GM20431 (cell line): ENCODE data around the gene VPS35L.
"Not testable (repeated sequence)": the region's sequence is repeated elsewhere in the genome, so short reads cannot be mapped to it uniquely, and the experiment has no call there.

Experiments
- in situ Hi-C: fragments of 300-500 bp; cut with MseI, MboI; formaldehyde crosslinking; loops from one replicate; pipeline ENCODE4 v1.15.0; 2020; ENCODE audit warnings: low sequenced_read_pairs; ENCODE audit not compliant: unreplicated experiment

The VPS35L gene

GRCh38 chr16:19625039-19625438 lies 69.5 kb downstream of the VPS35L start:
- in situ Hi-C loops = no loop called here

DNA sequence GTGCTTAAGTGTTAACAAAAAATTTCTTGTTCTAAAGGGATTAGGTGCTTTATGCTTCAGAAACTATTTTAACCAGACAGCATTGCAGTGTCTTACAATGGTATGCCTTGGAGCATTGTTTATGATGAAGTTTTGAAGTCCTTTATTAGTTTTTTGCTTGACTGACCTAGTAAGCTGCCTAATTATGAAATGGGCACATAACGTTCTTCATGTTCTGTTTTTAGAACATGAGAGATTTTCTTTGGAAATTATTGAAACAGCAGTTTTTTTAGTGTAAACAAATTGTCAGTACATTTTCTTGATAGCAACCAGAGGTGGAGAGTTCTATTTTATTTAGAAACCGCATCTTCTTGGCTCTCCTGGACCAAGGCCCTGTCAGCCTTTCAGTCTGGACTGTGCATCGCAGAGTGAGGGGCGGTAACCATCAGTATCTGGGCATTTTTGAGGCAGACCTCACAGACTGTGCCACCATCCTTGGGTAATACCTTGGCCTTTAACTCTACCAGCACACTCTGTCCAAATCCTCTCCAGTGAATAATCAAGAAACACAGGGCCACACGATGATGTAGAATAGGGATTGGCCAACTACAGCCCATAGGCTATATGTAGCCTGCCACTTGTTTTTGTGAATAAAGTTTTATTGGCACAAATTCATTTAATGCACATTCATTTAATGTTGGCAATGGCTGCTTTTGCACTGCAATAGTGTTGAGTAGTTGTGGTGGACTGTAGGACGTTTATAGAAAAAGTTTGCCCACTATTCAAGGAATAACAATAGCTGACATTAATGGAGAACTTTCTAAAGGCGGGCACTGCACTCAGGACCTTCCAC lies 81.1 kb downstream of the VPS35L start:
- in situ Hi-C loops = no loop called here

- in situ Hi-C loops = no loop called here
These were observed 84.5 kb downstream of the VPS35L start for GRCh38 chr16:19639986-19640421.

DNA sequence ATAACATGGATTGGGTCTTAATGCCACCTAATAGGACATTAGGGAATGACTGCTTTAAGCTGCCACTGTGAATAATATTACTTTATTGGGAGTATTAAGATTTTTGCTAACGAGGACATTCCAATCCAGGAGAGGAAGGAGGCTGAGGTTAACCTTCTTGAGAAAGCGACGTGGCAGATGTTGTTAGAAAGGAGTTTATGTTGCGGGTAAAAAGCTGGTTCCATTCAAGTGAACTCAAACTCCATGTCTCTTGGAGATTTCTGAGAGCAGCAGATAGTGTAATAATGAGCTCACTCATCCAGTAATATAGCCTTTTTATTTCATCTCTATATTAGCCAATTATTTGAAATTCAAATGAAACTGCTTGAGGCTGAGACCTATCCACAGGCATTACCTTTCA lies 87.0 kb downstream of the VPS35L start:
- in situ Hi-C loops = no loop called here

- in situ Hi-C loops = no loop called here
These were observed 89.4 kb downstream of the VPS35L start for GRCh38 chr16:19644877-19645276.

DNA sequence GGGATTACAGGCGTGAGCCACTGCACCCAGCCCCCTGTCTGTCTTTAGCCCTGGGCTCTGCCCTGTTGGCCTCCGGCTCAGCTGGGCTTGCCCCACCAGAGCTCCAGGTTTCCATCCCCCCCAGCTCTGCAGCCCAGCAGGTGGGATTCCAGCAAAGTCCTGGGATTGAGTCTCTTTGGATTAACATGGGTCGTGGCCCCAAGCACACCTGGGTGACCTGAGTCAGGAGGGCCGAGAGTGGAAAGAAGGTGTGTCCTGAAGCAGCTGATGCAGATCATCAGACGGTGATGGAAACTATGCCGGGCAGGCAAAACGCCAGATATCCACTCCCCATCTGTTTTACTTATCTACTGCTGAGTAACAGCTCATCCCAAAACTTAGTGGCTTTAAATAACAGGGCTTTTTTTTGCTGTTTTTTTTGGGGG lies 90.1 kb downstream of the VPS35L start:
- in situ Hi-C loops = no loop called here

GRCh38 chr16:19649980-19650379 lies 94.5 kb downstream of the VPS35L start:
- in situ Hi-C loops = no loop called here

DNA sequence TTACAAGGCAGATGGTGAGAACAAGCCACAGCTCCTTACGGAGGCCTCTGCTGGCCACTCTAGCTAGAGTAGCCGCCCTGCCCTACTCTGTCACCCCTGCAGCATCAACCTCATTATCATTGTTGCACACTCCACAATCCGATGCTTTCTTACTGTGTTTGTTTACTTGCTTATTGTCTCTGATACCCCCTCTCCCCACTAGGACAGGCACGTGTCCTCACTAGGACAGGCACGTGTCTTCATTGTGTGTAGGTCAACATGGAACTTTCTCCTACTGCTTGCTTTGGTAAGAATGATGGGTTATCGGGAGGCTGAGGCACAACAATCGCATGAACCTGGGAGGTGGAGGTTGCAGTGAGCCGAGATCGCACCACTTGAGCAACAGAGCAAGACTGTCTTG lies 98.6 kb downstream of the VPS35L start:
- in situ Hi-C loops = no loop called here

DNA sequence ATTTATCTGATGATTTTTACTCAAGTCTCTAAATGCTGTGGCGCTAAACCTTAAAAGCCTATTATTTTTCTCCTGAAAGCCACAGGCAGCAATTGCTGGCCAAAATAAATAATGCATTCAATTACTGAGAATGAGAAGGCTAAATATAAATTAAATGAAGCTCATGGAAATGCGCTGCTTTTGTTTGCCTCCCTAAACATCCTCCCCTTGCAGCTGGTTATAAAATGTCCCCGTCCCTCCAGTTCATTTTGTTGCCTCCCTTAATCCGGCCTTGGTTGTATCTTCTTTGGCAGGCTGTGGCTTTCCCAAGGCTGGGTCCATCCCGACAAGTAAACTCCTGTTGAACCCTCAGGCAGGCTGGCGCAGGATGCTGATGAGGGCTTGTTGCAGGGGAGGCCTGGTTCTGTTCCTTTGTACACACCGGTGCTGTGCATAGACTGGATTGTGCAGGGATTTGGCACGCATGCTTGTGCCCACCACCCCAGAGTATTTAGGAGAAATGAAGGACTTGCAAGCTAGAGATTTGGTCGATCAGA lies 99.8 kb downstream of the VPS35L start:
- in situ Hi-C loops = no loop called here

DNA sequence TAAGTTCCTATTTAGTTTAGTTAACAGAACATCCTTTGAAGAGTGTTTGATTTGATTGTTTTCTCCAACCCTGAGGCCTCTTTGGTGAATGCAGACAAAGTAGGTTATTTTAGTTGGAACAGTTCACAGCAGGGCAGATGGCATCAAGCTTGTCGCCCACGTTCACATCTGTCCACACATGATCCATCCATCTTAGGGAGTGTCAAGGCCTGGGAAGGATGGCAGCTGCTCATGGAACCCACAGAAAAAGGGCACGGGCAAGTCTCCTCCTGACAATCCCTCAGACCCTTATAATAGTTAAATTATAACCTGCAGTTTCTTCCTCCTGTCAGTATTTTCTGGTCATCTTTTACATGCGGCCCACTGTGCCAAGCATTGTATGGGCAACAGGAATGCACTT lies 102.3 kb downstream of the VPS35L start:
- in situ Hi-C loops = no loop called here

DNA sequence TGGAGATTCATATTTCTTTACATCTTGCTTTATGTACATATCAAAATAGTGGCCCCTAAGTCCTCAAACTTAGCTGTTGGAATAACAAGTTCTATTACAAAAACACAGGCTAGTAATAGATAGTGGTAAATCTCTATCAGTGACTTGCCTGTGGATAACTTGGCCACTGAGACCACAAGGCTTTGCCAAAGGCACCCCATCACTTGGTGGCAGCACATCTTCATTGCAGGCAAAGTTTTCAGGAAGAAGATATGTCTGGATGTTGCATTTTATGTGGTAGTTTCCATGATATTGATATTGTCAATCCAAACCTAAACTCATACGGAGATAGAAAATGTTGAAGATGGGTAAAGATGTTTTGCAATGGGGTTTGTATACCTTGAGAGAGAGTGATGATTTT lies 104.1 kb downstream of the VPS35L start:
- in situ Hi-C loops = no loop called here

DNA sequence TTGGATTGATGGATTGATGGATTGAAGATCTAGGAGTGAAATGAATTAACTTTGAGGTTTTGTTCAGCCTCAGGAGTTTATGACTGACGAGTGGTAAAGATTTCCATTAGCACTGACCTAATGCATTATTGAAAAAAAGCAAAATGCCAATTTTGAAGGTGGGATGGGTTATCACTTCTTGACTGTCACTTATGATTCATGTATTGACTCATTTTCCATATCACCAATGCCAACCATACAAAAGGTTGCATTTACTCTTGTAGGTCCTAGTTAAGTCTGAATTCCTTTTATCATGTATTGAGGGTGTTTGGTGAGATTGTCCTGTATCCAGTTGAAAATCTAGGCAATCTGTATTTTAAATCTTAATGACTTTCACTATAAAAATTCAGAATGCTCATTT lies 104.9 kb downstream of the VPS35L start:
- in situ Hi-C loops = no loop called here

DNA sequence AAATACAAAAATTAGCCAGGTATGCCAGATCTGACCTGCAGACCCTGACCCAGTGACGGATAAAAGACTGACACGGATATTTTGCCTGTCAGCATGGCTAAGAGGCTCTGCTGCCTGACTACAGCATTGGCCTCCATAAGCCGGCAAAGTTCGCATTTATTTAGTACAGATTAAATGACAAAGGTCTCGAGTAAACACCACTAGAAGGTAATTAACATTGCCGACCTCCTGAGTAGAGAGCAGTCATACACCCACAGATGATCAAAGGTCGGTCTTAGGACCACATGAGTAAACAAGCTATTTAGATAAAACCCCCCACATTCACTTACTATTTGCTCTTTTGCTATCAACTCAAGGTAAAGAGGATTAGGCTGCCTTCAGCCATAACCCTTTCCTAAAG lies 106.8 kb downstream of the VPS35L start:
- in situ Hi-C loops = no loop called here

DNA sequence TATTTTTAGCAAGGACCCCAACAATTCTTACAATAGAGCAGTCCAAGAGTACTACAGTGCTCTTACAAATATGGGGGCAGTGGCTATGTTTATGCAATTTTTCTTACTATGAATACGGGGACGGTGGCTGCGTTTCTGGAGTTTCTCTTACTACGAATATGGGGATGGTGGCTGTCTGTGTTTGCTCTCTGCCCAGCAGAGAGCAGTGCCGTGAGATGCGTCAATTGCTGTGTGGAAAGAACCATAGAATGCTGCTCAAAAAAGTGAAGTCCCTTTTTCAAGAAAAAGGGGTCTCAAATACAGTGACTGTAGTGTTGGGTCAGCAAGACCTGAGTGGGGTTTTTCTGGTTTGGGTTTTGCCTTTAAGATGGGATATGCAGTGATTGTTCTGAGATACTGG lies 108.7 kb downstream of the VPS35L start:
- in situ Hi-C loops = no loop called here

DNA sequence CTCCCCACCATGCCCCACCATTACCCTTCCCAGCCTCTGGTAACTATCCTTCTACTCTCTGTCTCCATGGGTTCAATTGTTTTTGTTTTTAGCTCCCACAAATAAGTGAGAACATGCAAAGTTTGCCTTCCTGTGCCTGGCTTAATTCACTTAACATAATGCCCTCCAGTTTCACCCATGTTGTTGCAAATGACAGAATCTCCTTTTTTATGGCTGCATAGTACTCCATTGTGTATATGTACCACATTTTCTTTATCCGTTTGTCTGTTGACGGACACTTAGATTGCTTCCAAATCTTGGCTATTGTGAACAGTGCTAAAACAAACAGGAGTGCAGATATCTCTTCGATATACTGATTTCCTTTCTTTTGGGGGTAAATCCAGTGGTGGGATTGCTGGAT lies 109.8 kb downstream of the VPS35L start:
- in situ Hi-C loops = not testable (repeated sequence)

DNA sequence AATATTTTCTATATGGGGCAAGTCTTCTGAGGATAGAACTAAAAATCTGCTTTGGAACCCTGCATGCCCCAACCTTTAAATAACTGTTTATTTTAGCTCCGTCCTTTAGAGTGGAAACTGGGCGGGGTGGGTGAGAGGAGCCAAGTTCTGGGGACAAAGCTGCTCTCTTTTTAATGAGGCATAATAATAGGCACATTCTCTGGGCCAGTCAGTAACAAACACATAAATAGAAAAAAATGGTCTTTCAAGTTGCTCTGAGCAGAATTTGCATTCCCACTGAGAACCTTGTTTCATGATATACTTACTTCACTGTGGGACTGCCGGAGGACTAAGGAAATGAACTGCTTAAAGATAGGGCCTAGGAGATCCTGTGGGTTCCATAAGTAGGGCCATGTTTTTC lies 111.0 kb downstream of the VPS35L start:
- in situ Hi-C loops = no loop called here

DNA sequence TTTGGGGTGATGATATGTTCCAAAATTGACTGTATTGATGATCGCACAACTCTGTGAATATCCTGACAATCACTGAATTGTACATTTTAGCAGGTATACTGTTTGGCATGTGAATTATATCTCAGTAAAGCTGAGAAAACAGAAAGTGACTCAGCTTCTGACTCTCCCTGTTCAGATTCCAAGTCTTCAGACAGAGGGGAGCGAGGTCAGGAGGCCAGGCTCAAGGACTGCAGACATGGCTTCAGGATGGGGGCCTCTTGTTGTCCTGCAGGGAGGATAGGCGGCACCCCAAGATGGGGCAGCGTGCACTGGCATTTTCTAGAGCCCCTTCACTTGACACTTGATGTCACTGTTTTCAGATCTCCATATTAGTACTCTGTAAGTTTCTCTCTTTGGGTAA lies 116.9 kb downstream of the VPS35L start:
- in situ Hi-C loops = no loop called here

DNA sequence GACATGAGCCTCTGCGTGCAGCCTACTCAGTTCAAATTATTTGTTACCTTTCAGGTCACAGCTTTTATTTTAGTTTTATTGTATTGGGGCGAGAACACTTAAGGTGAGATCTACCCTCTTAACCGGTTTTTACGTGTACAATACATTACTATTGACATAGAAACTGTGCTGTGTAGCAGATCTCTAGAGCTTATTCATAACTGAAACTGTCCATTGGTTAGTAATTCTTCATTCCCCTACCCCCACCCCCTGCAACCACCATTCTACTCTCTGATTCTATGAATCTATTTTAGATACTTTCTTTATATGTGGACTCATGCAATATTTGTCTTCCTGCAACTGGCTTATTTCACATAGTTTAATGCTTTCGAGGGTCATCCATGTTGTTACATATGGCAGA lies 119.0 kb downstream of the VPS35L start:
- in situ Hi-C loops = no loop called here

DNA sequence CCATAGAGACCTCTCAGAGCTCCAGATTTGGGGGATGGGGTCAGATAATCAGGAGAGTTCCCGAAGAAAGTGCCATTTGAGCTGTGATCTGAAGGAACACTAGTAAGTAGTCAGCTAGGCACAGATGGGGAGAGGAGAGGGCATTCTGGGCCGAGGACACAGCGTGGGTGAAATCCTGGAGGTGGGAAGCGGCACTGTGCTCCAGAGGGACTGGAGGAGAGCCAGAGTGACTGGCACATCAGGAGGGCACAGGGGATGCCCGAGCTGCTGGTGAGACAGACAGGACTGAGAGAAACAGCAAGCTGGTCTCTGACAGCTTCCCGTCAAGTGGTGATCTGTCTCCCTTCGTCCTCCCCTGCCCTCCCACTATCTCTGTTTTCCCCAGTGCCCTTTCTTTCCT lies 121.9 kb downstream of the VPS35L start:
- in situ Hi-C loops = no loop called here

DNA sequence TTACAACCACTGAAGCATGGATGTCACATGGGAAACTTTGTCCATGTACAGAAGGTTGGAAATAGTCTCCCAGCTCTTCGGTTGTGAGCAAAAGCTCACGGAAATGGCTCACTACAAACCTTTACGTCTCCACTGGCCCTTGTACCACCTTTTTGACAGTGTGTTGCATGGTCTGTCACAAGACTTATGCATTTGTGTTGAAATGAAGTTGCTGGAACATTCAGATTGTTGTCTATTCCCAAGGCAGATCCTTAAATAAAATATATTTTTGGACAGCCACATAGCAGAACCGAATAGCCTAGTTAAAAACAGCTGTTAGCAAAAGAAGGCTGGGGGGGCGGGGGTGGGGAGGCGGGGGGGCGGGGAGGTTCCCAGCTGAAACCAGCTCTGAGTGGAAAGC lies 123.3 kb downstream of the VPS35L start:
- in situ Hi-C loops = no loop called here

DNA sequence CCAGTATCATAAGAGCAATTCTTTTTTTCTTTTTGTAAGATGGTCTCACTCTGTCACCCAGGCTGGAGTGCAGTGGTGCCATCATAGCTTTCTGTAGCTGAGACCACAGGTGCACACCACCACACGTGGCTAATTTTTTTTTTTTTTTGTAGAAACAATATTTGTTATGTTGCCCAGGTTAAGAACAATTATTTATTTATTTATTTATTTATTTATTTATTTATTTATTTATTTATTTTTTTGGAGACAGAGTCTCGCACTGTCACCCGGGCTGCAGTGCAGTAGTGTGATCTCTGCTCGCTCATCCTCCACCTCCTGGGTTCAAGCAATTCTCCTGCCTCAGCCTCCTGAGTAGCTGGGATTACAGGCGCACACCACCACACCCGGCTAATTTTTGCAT lies 123.8 kb downstream of the VPS35L start:
- in situ Hi-C loops = not testable (repeated sequence)

GRCh38 chr16:19680881-19681340 lies 125.4 kb downstream of the VPS35L start:
- in situ Hi-C loops = no loop called here
